ENCODE measurements around the gene GUCY2F.

GUCY2F gene

DNA sequence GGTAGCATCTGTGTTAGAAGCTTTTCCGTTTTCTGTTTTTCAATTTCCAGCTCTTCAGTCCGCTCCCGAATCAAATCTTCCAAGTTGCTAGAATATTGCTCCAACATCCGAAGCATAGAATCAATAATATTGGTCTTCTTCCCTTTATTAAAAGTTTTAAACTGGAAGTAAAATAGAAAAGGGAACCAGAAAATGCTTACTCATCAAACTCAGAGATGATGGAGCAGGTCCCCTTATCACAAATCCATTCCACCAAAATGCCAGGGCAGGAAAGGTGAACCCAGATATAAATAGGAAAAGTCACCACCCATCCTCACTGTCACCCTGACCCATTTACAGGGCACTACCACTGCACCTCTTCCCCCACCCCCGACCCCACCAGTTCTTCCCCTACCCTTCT, 89.0 kb downstream of the GUCY2F start:
- no peak for DNase-seq

DNA sequence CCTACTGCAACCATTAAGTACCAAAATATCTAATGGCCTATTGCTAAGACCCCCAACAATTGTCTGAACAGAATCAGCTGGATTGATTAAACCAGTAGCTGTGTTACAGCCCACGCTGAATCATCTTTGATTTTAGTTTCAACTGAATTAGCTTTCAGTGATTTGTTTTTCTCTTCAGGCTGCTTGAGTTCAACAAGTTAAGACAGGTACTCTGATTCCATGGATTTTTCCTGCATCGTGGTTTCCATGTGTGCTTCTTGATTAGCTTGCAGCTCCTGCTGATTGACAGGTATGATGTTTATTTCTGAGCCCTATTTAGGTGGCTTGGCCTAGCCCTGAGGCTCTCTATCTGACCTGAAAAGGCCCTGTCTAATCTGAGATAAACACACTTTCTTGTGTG, 91.3 kb downstream of the GUCY2F start:
- no peak for DNase-seq

DNA sequence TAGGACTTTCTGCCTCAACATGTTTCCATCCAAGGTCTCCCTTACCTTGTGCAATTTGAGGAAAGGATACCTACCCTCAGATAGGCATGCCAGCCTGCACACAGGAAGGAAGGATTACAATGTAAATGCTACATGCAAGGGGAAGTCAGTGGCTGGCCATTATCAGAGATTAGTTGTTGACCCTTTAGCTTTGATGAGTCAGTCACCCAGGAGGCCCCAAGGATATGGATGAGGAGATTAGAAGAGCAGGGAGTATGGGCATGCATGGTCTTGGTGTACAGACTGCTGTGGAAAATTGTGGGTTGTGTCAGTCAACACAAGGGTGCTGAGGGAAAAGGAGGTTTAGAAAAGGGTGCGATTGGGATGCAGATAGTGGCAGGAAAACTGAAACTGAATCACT, 92.0 kb downstream of the GUCY2F start:
- no peak for DNase-seq

DNA sequence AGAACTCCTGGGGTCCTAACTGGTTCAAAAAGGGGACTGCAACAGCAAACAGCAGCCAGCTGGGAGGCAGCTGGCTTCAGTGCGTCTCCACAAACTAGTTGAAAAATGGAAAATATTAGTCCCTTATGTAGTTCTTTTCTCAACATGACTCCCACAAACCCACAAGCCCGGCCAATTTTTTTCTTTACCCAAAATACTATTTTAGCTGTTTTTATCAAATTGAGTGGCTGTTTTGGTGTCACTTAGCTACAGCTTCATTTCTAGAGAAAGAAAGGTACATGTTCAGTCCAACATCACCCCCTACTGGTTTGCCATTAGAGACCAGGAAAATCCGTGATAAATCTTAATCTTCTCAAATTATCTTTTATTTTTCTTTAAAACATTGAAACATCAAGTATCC, 97.2 kb downstream of the GUCY2F start:
- DNase-seq, result peak; percentile 1

DNA sequence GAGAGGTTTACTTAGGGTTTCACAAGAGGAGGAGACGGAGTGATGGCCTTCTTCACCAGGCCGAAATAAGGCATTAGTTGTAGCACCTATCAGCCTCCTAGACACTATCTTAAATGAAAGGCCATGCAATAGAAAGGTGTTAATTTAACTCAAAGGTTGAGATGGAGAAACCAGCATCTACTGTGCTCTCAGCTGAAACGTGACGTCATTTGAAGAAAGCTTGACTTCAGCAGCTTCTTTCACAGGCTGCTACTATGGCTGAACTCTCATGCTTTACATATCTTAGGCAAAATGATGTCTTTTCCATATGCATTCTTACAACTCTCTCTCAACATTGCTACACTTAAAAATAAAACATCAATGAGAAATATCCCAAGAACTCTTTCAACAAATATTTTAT, 99.6 kb downstream of the GUCY2F start:
- no peak for DNase-seq

DNA sequence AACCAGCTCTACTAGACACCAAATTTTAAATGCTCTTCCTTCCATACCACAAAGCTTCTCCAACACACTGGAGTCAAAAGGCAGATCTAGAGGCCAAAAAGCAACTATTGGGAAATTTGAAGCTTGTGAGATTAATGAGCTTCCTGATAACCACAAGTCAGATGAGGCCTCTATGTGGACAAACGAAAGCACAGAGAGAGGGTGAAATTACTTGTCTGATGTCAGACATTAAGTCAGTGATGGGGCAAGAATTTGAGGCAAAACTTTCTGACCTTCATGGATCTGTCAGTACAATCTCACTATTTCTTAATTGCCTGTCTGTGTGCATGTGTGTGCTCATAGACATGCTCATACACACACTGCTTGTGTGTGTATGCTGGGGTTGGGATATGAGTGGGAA, 103.6 kb downstream of the GUCY2F start:
- no peak for DNase-seq

DNA sequence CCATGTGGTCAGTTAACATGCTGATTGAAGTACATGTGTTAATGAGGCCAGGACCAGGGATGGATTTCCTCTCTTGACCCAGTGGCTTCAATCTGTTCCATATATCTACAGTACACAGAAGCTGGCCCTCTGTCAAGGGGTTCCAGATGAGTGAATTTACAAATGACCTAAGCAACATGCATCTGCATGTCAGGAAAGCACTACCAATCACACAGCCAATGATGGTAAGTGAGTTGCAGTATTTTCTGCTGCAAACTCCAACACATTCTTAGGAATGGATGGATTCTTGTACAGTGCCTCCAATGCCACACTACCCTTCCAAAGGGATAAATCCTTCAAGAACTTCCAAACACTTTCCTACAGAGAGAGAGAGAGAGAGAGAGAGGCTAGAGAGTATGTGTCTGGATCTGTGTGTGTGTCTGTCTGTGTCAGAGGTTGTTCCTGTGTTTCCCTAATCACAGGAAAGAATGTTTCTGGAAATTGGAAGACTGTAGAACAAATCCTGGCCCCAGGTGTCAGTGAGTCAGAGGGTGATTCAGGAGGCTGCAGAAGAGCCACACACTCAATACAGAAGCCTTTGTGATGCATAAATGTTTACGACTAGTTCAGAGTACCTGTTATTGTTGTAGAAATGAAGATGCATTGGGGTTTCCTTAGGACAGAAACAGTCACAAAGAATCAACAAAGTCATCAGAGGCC, 107.5 kb downstream of the GUCY2F start:
- no peak for DNase-seq

DNA sequence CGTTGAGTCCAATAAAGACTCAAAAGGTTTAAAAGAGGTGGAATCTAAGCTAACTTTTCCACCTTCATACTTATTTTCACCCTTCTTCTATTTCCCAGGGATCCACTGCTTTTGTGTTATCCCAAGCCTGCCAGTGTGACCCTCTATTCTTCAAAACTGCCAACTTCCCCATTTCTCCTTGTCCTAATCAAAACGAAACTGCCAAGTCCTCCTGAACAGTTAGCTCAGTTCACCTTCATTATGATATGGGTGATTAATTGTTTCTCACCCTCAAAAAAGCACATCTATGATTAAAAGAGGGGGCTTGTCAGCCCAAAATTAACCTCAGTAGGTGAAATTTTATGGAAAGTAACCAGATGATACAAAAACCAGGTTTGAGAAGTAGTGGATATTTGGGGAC, 108.4 kb downstream of the GUCY2F start:
- no peak for DNase-seq

DNA sequence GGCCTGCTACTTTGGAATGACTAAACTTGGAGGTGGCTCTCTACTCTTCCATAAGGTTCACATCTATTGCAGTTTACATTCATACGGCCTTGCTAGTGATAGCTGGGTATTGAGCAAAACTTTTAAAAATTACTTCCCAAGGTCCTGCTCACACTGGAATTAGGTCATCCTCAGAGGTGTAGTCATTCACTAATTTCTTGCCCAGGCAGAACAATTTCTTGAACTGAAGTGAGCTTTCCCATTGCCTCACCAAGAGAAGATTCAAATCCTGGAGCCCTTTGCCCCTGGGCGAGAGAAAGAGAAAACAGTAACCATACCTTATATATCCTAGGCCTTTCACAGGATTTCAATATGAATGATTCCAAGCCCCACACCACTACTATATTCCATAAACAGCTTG, 109.2 kb downstream of the GUCY2F start:
- no peak for DNase-seq

DNA sequence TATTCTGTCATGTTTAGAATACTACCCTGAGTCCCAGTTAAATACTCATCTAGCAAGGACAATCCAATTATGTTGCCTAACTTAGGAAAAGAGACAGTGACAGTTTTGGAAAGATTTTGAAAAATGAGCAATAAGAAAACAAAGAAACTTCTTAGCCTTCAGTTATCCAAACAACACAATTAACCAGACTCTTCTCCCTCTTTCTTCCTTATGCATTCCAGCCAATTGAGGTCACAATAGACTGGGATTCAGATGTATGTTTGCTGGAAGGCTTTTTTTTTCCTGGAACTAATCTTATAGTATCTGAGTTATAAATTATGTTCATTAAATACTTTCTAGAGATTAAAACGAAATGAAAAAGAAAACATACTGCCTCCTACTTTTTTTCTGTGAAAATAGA, 109.6 kb downstream of the GUCY2F start:
- no peak for DNase-seq

DNA sequence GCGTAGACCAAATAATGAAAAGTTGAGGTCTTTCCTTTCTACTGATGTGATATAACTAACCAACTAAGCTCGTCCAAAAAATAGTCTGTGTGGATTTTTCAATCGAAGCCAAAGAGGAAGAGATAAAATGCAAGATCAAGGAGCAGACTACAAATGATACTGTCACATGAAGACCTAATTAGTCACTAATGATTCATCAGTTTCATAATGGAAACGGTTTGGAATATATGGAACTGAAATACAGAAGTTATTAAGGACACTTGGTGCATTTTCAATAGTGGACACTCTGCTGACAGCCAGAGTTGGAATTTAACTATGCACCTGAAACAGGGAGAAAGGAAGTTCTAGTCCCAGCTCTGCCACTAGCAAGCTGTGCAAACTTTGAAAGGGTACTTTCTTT, 119.8 kb downstream of the GUCY2F start:
- DNase-seq, result no peak

DNA sequence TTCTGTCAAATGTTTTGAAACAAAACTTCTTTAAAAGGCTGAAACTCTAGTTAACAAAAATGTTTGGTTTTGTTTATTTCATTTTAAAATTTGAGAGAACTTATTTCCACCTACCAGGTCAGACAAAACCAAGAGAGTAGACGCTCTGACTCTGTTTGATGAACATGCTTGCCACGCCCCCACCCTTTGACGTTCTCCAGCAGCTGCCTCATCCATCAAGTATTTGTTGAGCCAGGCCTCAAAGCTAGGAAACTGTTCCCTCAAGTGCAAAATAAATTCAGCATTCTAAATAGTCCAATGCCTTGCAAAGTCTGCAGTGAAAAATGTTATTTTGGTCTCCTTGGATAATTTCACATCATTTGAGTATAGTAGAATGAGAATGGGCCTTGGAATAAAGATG, 121.6 kb downstream of the GUCY2F start:
- DNase-seq, result no peak

DNA sequence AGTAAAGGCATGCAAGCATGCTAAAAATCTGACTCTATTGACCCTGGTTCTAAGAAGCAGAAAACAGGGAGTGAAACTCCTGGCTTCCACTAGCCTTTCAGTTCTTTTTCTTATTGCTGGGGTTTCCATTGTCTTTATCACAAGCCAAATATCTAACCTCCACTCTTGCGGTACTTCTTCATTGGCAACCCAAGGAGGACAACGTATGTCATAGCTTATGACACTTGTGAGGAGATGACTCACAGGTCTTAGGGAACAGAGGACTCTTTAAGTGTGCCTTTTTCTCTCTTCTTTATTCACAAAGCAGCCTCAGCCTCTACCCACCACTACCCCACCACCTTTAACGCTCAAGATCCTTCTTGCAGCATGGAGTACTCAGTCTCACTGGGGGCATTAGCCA, 124.2 kb downstream of the GUCY2F start:
- no peak for DNase-seq

DNA sequence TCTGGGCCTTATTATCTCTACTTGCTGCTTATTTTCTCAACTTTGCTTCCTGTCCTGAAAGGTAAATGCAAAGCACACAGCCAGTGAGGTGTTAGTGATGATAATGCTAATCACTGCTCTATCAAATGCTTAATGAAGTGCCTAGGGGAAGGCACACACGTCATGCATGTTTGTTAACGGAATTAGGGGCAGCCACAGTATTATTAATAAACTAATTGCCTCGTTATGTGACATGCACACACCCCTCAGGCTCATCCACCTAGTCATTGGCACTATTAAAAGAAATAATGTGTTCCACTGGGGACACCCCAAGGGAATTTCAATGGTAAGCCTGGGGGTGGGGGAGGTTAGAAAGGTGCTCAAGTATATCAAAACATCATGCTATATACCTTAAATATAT, 125.2 kb downstream of the GUCY2F start:
- no peak for DNase-seq

DNA sequence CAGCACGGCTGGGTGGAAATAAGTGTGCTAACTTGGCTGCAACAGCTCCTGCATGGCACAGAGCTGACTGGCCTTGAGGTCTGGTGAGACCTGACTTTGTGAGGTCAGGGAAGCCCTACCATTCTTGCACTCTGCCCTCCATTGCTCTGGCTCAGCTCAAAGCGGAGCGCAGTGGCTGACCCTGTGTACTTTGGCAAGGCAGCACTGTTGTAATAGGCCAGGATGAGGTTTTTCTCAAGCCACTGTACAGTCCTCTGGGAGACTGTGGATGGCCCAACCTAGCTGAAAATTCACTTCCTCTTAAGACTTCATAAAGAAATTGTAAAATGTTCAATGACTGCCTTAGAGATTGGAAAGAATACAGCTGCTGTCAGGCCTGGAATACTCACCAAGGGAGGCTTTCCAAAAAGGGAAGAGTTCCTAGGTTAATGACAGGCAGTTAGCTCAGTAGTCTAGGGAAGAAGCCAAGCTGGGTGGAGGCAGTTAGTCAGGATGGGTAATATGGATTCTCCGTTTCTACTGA, 129.8 kb downstream of the GUCY2F start:
- no peak for DNase-seq

DNA sequence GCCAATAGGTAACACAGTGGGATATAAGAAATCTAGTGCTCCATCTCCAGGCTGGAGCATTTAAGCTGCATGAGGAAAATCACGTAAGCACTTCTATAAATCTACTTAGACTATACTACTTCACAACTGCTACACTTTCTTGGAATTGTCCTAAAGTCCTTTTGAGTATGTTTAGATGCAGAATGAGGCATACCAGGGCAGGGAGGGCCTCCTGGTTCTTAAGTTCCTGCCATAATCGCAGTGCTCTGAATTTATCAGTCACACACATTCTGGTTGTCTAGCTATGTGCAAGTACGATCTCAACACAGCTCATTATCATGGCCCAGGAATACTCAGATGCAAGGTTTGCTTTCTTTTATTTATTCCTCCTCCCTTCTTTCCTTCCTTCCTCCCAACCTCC, 130.3 kb downstream of the GUCY2F start:
- no peak for DNase-seq

DNA sequence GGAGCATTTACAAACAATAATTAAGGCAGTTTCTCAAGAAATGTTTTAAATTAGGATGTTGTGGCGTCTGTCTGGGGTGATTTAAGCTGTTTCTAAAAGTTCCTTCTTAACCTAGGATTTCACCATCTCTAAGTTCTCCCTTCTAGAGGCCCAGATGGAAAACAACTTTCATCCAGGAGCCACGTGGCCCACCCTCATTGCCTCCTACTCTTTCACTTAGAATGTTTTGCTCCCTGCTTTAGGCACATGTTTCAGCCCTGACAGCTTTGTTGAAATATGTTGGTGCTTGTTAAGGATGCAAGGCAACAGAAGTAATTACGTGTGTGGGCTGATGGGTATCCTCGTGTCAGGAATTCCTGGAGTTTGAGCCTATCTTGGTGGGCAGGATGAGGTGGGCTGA, 131.3 kb downstream of the GUCY2F start:
- DNase-seq, result no peak

DNA sequence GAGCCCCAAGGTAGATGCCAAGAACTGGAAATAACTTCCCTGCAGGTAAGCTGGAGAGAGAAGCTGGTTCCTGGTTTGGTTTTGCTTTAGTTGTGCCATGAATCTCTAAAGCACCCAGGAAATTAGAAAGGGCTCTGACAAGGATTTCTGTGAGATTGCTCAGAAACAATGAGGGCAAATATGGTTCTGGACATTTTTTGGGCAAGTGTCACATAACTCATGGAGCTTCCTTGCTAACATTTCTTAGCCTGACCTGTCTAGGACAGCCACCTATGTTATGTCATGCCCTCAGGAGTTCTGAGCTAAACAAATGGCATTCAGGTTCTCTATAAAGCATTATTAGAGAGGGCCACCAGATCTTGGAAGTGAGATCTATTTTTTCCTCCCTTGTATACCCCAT, 131.8 kb downstream of the GUCY2F start:
- DNase-seq, result no peak

DNA sequence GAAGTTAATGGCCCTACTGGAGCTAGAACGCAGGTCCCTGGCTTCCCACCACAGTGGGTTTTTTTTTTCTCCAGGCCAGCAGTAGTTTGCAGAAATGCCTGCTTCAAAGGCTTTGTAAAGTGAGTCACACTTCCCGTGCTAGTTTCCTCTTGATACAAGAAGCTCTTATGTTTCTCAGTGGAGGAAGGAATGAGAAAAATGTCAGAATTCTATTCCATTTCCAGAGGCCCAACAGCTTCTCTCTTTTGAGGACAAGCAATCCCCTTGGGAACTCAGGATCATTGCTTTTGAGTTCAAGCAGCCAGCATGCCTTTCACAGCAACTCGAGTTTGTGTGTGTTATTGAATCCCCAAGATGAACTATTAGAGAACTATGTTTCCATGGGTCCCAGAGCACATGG, 134.3 kb downstream of the GUCY2F start:
- no peak for DNase-seq

DNA sequence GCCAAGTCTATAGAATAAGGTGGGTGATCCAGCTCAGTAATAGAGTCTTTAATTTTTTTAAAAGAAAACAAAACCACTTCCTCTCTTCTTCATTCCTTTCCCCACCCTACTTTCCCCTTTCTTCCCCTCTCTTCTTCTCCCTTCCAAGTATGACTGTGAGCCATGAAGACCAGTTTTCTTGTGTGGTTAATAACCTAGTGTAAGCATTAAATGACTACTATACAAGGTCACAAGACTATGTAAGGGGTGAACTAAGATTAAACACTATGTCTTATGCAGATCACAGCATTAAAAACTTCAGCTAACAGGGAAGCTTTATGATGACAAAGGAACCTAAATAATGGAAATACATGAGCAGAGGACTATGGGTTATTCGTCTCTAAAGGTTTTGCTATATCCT, 135.4 kb downstream of the GUCY2F start:
- DNase-seq, result no peak

DNA sequence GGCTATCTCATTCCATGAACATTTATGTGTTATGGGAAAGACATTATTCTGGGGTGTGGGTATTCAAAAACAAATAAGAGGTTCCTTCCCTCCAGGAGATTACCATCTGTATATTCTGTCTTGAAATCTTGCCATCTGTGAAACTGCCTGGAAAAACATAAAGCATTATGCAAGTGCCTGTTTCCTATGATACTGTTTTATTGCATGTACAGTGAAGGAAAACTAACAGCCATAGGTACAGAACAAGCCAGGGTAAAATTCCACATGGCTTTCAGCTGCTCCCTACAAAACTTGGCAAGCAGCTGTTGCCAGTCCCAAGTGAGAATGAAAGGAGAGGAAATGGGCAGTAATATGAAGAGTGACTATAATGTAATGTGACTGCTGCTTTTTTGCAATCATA, 136.0 kb downstream of the GUCY2F start:
- DNase-seq, result no peak

DNA sequence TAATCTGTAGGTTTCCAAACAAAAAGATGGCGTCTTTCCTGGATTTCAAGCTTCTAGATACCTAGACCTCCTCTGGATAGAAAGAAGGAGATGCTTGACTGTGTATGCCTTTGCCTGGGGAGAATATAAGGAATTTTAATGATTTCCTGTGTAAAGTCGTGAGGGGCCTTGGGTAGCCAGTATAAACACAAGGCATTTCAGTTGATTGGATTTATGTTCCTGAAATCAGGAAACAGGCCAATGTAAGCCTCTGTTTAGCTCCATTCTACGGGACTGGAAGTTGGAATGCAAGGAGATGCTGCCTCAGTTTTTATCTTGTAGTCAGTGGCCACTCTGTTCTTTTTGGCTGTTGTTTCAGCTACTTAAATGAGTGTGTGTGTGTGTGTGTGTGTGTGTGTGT, 137.2 kb downstream of the GUCY2F start:
- no peak for DNase-seq

DNA sequence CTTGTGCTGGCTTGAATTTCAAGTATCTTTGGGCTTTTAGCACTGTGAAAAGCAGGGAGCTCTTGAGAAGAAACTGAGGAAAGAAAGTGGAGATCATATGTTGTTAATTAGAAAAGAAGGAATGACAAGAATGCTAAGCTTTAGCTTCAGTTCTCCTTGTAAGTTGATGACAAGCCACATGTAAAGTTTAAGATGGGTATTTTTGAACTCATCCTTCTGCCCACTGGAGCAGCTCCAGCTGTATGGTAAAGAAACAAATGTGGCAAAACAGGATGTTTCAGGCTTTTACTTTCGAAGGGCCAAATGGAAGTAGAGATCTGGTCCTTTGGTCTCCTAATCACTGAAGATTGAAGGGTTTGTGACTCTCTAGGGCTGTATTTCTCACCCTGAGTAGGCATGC, 137.8 kb downstream of the GUCY2F start:
- DNase-seq, result no peak

DNA sequence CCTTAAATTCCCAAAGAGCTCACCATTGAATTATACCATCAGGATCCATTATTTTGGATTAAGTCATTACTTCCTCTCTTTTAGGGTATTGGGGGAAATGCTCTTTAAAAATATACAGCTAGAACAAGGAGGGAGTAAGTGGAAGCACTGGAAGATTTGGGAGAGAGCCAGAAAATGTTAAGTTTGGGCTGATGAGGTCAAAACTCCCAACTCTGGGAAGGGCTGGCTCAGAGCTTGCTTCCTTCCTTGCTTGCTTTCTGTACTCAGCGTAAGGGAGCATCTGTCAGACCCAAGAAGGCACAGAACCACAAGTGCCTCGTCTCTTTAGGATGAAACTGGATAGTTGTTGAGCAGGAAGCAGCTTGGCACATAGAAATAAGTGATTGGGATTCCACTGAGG, 138.2 kb downstream of the GUCY2F start:
- no peak for DNase-seq

DNA sequence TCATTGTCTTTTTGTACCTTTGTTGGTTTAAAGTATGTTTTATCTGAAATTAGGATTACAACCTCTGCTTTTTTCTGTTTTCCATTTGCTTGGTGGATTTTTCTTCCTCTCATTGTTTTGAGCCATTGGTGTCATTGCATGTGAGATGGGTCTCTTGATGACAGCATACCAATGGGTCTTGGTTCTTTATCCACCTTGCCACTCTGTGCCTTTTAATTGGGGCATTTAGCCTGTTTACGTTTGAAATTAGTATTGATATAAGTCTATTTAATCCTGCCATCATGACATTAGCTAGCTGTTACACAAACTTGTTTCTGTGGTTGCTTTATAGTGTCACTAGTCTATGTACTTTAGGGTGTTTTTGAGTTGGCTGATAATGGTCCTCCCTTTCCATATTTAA, 145.7 kb downstream of the GUCY2F start:
- no peak for DNase-seq

DNA sequence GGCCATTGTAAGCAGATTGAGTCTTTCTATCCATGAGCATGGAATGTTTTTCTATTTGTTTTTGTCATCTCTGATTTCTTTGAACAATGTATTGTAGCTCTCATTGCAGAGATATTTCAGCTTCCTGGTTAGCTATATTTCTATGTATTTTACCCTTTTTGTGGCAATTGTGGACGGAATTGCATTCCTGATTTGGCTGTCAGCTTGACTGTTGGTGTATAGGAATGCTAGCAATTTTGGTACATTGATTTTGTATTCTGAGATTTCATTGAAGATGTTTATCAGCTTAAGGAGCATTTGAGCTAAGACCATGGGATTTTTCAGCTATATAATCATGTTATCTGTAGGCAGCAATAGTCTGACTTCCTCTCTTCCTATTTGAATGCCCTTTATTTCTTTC, 154.6 kb downstream of the GUCY2F start:
- DNase-seq, result no peak

Measured in NCI-H1105 treated with DMSO at 0.1 percent for 48 hours (cell line).